ENCODE data around the gene CFAP157. TPM values are rescaled to one million over a fixed set of nuclear protein-coding genes. Genes with fewer than 3 reads are reported as not detected.

Gene CFAP157
- total RNA-seq, 2 donors from 2014 or later, result 0.20 to 0.44 TPM

DNA sequence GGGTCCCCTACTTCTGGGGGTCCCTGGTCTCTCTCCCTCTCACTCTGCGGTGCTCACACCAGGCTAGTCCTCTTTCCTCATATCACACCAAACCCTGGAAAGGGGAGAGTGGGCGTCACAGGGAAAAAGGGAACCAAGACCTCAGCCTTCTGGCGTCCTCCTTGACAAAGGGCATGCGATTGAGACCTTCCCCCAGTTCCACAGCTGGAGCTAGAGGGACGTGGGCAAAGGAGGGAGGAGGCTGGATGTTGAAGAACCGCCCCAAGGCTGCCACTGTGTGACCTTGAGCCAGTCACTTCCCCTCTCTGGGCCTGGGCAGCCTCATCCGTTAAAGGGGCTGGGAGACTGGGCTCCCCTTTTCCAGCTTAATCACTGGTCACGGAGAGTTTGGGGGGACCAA lies 46.8 kb downstream of the CFAP157 start:
- H3K9ac ChIP-seq (ENCODE audit: extremely low read depth, low read length, poor library complexity, severe bottlenecking), result no peak overlapping the region
- H3K4me1 ChIP-seq (ENCODE audit: control insufficient read depth, insufficient read depth, low read length), result no peaks in the 10 kb centered on the region
- no peak overlapping the region for H3K4me3 ChIP-seq (ENCODE audit: low read length)
- H3K36me3 ChIP-seq (ENCODE audit: control insufficient read depth, insufficient read depth, low read length), result no peaks in the 10 kb centered on the region
- H3K27ac ChIP-seq (ENCODE audit: low read depth, low read length), result no peak overlapping the region
- no peaks in the 10 kb centered on the region for H3K9me3 Mint-ChIP-seq
- DNase-seq, result no peak
- H3K27ac Mint-ChIP-seq, result no peak overlapping the region
- 59 to 72% methylated on average over 7 to 8 of the region's 8 CpGs for WGBS, 2 experiments (ENCODE audit: insufficient coverage in 1 of 2, insufficient read length in 1 of 2)
- no peaks in the 10 kb centered on the region for H3K4me1 Mint-ChIP-seq
- peaks cover 49% of the 10 kb centered on the region for H3K27me3 ChIP-seq (ENCODE audit: control insufficient read depth, insufficient read depth, low read length, poor library complexity, severe bottlenecking)
- H3K36me3 Mint-ChIP-seq (ENCODE audit: low read depth), result no peaks in the 10 kb centered on the region
- no peaks in the 10 kb centered on the region for H3K9me3 ChIP-seq (ENCODE audit: control insufficient read depth, low read length)
- H3K4me3 Mint-ChIP-seq, result no peak overlapping the region
- H3K27me3 Mint-ChIP-seq (ENCODE audit: insufficient read depth), result peaks cover 55% of the 10 kb centered on the region
- TF ChIP-seq, protein P1, sequence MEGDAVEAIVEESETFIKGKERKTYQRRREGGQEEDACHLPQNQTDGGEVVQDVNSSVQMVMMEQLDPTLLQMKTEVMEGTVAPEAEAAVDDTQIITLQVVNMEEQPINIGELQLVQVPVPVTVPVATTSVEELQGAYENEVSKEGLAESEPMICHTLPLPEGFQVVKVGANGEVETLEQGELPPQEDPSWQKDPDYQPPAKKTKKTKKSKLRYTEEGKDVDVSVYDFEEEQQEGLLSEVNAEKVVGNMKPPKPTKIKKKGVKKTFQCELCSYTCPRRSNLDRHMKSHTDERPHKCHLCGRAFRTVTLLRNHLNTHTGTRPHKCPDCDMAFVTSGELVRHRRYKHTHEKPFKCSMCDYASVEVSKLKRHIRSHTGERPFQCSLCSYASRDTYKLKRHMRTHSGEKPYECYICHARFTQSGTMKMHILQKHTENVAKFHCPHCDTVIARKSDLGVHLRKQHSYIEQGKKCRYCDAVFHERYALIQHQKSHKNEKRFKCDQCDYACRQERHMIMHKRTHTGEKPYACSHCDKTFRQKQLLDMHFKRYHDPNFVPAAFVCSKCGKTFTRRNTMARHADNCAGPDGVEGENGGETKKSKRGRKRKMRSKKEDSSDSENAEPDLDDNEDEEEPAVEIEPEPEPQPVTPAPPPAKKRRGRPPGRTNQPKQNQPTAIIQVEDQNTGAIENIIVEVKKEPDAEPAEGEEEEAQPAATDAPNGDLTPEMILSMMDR (conservative IDR thresholded peaks at IDR 0.05), result no peak

DNA sequence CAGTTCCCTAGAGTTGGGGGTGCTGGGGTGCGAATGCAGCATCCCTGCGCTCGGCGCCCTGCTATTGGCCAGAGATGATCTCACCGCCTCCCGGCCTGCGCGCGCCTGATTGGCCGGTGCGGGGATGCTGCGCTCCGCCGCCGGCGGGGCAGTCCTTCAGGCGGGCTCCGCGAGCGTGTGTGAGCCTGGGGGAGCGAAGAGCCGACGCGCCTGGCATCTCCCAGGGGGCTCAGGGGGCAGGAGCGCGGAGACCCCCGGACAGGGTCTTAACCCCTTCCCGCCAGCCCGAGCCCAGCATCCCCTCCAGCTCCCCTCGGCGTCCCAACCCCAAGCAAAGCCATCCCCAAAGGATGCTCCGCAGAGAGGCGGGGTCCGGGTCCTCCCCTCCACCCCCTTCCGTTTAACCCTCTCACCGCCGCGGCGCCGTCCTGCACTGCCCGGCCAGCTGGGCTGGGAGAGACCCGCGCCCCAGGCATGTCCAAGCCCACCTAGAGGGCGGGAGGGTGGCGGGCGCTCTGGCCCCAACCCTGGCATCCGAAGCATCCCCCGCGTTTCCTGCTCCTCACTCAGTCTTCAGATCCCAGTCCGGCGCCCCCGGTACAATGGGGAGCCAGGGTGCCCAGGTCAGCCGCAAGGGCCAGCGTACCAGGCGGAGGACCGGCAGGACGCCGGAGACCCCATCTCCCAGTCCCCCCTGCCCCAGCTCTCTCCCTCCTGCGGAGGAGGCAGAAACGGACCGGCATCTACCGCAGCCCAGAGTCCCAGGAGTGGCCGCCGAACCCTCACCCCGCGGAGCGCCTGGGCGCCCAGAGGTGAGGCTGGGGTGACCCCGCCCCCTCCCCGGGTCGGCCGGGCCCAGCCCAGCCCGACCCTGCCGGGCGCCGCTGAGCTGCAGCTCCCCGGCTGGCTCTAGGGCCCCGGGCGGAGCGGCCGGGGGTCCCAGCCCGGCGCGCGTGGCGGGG lies 47.6 kb downstream of the CFAP157 start:
- Mint-ChIP-seq H3K27me3 (ENCODE audit: insufficient read depth) (peaks cover 55% of the 10 kb centered on the region), H3K36me3 (ENCODE audit: low read depth) (no peaks in the 10 kb centered on the region), H3K9me3 (no peaks in the 10 kb centered on the region), H3K4me1 (no peaks in the 10 kb centered on the region), H3K4me3 (peak overlapping the region; percentile 45), H3K27ac (no peak overlapping the region)
- no peaks in the 10 kb centered on the region for H3K36me3 ChIP-seq (ENCODE audit: control insufficient read depth, insufficient read depth, low read length)
- no peaks in the 10 kb centered on the region for H3K4me1 ChIP-seq (ENCODE audit: control insufficient read depth, insufficient read depth, low read length)
- 1% methylated on average over 40 to 86 of the region's 86 CpGs for WGBS, 2 experiments (ENCODE audit: insufficient coverage in 1 of 2, insufficient read length in 1 of 2)
- H3K9ac ChIP-seq (ENCODE audit: extremely low read depth, low read length, poor library complexity, severe bottlenecking), result no peak overlapping the region
- DNase-seq, result peak; percentile 90
- H3K9me3 ChIP-seq (ENCODE audit: control insufficient read depth, low read length), result no peaks in the 10 kb centered on the region
- H3K27ac ChIP-seq (ENCODE audit: low read depth, low read length), result no peak overlapping the region
- TF ChIP-seq, protein P1 (conservative IDR thresholded peaks at IDR 0.05), result no peak
- peaks cover 49% of the 10 kb centered on the region for H3K27me3 ChIP-seq (ENCODE audit: control insufficient read depth, insufficient read depth, low read length, poor library complexity, severe bottlenecking)
- peak overlapping the region; percentile 56 for H3K4me3 ChIP-seq (ENCODE audit: low read length)

DNA sequence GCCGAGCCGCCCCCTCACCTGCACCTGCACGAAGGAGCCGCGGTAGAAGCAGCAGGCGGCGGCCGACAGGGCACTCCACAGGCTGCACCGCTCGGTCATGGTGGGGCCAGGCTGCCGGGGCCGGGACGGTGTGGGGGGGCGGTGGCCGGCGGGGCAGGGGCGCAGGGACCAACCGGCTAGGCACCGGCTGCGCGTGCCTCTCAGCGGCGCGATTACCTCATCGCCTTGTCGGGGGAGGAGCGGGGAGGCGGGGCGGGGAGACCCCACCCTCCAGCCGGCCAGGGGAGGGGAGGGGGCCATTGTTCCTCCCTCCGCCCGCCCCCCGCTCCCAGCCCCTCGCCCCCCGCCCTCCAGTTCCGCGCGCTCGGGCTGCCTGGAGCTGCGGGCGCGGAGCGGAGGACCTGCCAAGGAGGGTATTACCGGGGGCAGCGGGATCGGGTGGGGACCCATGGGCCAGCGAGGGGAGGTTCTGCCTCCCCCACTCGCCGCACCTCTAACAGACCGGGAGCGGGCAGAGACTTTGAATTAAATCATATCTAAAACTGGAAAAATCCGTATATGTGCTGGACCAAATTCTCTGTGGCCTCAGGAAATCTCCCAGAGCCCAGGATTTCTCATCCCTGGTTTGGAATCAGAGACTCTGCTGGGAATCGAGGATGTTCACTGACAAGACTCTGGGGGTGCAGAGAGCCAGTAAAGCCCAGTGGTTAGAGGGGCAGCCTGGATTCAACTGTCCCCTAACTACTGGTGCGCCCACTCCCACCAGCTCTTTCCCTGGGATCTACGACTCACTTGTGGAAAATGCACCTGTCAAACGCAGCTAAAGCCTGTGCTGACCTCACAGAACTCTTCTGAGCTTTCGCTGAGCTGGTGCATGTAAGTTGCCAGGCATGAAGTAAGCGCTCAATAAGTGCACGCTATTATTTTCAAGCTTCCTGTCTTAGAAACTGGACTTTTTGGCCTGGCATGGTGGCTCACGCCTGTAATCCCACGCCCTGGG lies 48.6 kb downstream of the CFAP157 start:
- H3K9ac ChIP-seq (ENCODE audit: extremely low read depth, low read length, poor library complexity, severe bottlenecking), result no peak overlapping the region
- no peaks in the 10 kb centered on the region for H3K36me3 Mint-ChIP-seq (ENCODE audit: low read depth)
- 9 to 29% methylated on average over 18 to 58 of the region's 61 CpGs for whole genome bisulfite sequencing, 2 experiments (ENCODE audit: insufficient coverage in 1 of 2, insufficient read length in 1 of 2)
- peaks cover 55% of the 10 kb centered on the region for H3K27me3 Mint-ChIP-seq (ENCODE audit: insufficient read depth)
- H3K27ac Mint-ChIP-seq, result no peak overlapping the region
- peak; percentile 90 for DNase-seq
- H3K9me3 ChIP-seq (ENCODE audit: control insufficient read depth, low read length), result no peaks in the 10 kb centered on the region
- H3K27ac ChIP-seq (ENCODE audit: low read depth, low read length), result no peak overlapping the region
- peaks cover 49% of the 10 kb centered on the region for H3K27me3 ChIP-seq (ENCODE audit: control insufficient read depth, insufficient read depth, low read length, poor library complexity, severe bottlenecking)
- H3K9me3 Mint-ChIP-seq, result no peaks in the 10 kb centered on the region
- TF ChIP-seq, protein P1 (conservative IDR thresholded peaks at IDR 0.05), result no peak
- peak overlapping the region; percentile 53 for H3K4me3 ChIP-seq (ENCODE audit: low read length)
- H3K4me1 Mint-ChIP-seq, result no peaks in the 10 kb centered on the region
- H3K4me3 Mint-ChIP-seq, result peak overlapping the region; percentile 45
- H3K36me3 ChIP-seq (ENCODE audit: control insufficient read depth, insufficient read depth, low read length), result no peaks in the 10 kb centered on the region
- no peaks in the 10 kb centered on the region for H3K4me1 ChIP-seq (ENCODE audit: control insufficient read depth, insufficient read depth, low read length)
